GM12878 (cell line): ENCODE measurements around the gene SYNCRIP. TPM values are rescaled to one million over a fixed set of nuclear protein-coding genes. Genes with fewer than 3 reads are reported as not detected.
A peak's percentile ranks its signal among the peaks of the same experiment; 100 is the strongest.

Source experiments
- ATF3 ChIP-seq: IDR thresholded peaks from 2 replicates; pipeline ENCODE4 v1.6.1; 2011; ENCODE audit warnings: low read depth, mild to moderate bottlenecking, low read length, moderate library complexity, borderline replicate concordance; ENCODE audit errors: extremely low read depth
- ATF7 ChIP-seq: fragments of 450-650 bp; IDR thresholded peaks from 2 replicates; pipeline ENCODE4 v1.6.1; 2016; ENCODE audit warnings: low read depth, mild to moderate bottlenecking
- CBX5 ChIP-seq: sonication (generic); IDR thresholded peaks from 2 replicates; pipeline ENCODE4 v1.6.1; 2016; ENCODE audit warnings: low read depth, moderate library complexity, mild to moderate bottlenecking, inconsistent platforms
- CREB1 ChIP-seq: IDR thresholded peaks from 2 replicates; pipeline ENCODE4 v1.6.1; 2012; ENCODE audit warnings: low read depth, mild to moderate bottlenecking, inconsistent platforms
- CREM ChIP-seq: IDR thresholded peaks from 2 replicates; pipeline ENCODE4 v1.6.1; 2014; ENCODE audit warnings: antibody characterized with exemption, low read depth
- EED ChIP-seq: sonication (generic); IDR thresholded peaks from 2 replicates; pipeline ENCODE4 v1.6.1; 2016; ENCODE audit warnings: antibody characterized with exemption, low read depth
- ESRRA ChIP-seq: IDR thresholded peaks from 2 replicates; pipeline ENCODE4 v1.6.1; 2012; ENCODE audit warnings: mild to moderate bottlenecking, low read length, improper control_type of control experiment
- FOXM1 ChIP-seq: IDR thresholded peaks from 2 replicates; pipeline ENCODE4 v1.6.1; 2012; ENCODE audit warnings: low read depth, mild to moderate bottlenecking, inconsistent platforms, low read length, moderate library complexity
- JUNB ChIP-seq: IDR thresholded peaks from 2 replicates; pipeline ENCODE4 v1.6.1; 2016; ENCODE audit warnings: antibody characterized with exemption, mild to moderate bottlenecking
- MTA2 ChIP-seq: fragments of 450-650 bp; IDR thresholded peaks from 2 replicates; pipeline ENCODE4 v1.6.1; 2016; ENCODE audit warnings: low read depth, mild to moderate bottlenecking, moderate library complexity
- NFYB ChIP-seq: IDR thresholded peaks from 2 replicates; pipeline ENCODE4 v1.6.1; 2011; ENCODE audit warnings: low read depth, mild to moderate bottlenecking, low read length, improper control_type of control experiment, moderate library complexity; ENCODE audit not compliant: insufficient read depth
- NR2F1 ChIP-seq: fragments of 450-650 bp; conservative IDR thresholded peaks from 2 replicates; pipeline ENCODE4 v1.6.1; 2017; ENCODE audit warnings: mild to moderate bottlenecking
- PBX3 ChIP-seq: IDR thresholded peaks from 2 replicates; pipeline ENCODE4 v1.6.1; 2011; ENCODE audit warnings: mild to moderate bottlenecking, low read depth, low read length, moderate library complexity; ENCODE audit not compliant: insufficient replicate concordance
- PML ChIP-seq: IDR thresholded peaks from 2 replicates; pipeline ENCODE4 v1.6.1; 2012; ENCODE audit warnings: low read length, inconsistent platforms
- POLR2A ChIP-seq: IDR thresholded peaks from 2 replicates; pipeline ENCODE4 v1.6.1; 2011; ENCODE audit warnings: low read depth, mild to moderate bottlenecking, low read length
- POU2F2 ChIP-seq: IDR thresholded peaks from 3 replicates; pipeline ENCODE4 v1.6.1; 2011; ENCODE audit warnings: low read depth, mild to moderate bottlenecking, low read length, borderline replicate concordance
- SMC3 ChIP-seq: IDR thresholded peaks from 2 replicates; pipeline ENCODE4 v1.6.1; 2011; ENCODE audit warnings: low read length, improper control_type of control experiment, borderline replicate concordance
- polyA plus RNA-seq, 11 experiments: library from polyadenylated mRNA; depleted of rRNA in 4 of 11; unstranded in 6 of 11; stranded (reverse) in 5 of 11; fragments of >200 nt; fragmentation: Nextera tagmentation in 4 of 11; fragmentation: Illumina TruSeq in 1 of 11; extraction: Ambion mirVana in 4 of 11; extraction: Trizol in 1 of 11; gene quantifications; 1 replicate in 1 of 11; 2 replicates in 10 of 11; pipeline versions ENCODE4 v1.2.1 to v1.2.3, GENCODE V29; 2011 to 2016; ENCODE audit warnings: inconsistent platforms in 2 of 11, missing spikeins in 2 of 11, low read depth in 1 of 11
- total RNA-seq, 4 experiments: library from RNA; depleted of rRNA in 3 of 4; stranded (reverse); fragments of >200 nt in 3 of 4; fragmentation: Illumina TruSeq in 1 of 4; extraction: Trizol in 1 of 4; gene quantifications; 2 replicates each; pipeline versions ENCODE4 v1.2.1 to v1.2.3, GENCODE V29; 2013 to 2021
- TF ChIP-seq, protein P1 (sequence below): fragments of 450-650 bp; IDR thresholded peaks from 2 replicates; pipeline ENCODE4 v1.6.1; 2016; ENCODE audit warnings: mild to moderate bottlenecking
- TF ChIP-seq, protein P2 (sequence below): fragments of 450-650 bp; IDR thresholded peaks from 2 replicates; pipeline ENCODE4 v1.6.1; 2016; ENCODE audit warnings: mild to moderate bottlenecking
- TF ChIP-seq, protein P3 (sequence below): fragments of 450-650 bp; IDR thresholded peaks from 2 replicates; pipeline ENCODE4 v1.6.1; 2017; ENCODE audit warnings: mild to moderate bottlenecking, moderate library complexity
- TF ChIP-seq, protein P4 (sequence below): IDR thresholded peaks from 2 replicates; pipeline ENCODE4 v1.6.1; 2011; ENCODE audit warnings: low read depth, low read length, improper control_type of control experiment, borderline replicate concordance

SYNCRIP gene
- total and polyA plus RNA-seq, 10 of the 15 experiments (the other 5 are each of a cell fraction or from before 2014, with no cell fraction given): 28.4 to 255 (median 131) TPM

DNA sequence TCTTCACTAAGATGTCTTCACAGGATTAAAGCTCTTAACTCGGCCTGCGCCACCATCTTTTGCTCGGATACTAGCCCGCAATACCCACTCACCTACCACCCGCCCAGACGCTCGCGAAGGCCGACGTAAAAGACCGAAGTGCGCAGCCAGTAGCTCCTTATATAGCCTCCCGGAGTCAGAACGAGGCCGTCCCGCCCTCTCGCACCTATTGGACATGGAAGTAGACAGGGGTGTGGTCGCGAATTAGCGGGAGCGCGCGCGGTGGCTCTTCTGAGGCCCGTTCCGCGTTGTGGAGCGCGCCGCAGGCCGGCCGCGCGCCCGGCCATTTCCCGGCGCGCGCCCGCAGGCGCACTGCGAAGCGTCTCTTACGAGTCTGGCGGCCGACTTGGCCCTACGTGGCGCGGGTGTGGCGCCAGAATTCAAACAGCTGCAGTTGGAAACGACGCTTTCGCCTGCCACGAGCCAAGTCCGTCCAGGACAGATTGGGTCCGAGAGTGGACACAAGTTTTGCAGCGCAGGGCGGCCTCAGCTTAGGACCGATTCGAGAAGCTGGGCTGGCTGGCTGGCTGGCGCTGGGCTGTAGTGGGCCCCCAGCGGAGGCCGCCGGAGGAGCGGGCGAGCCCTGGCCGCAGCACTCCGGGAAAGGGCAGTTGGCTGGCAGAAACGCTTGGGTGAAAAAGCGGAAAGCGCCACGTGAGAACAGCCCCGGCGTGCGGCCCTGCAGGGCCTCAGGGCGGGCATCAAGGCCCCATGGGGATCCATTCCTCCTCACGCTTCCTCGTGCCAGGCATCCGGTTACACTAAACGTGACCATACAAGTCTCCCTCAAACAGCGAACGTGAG lies 36.1 kb upstream of the SYNCRIP start (continued):
- TF ChIP-seq, protein P1, sequence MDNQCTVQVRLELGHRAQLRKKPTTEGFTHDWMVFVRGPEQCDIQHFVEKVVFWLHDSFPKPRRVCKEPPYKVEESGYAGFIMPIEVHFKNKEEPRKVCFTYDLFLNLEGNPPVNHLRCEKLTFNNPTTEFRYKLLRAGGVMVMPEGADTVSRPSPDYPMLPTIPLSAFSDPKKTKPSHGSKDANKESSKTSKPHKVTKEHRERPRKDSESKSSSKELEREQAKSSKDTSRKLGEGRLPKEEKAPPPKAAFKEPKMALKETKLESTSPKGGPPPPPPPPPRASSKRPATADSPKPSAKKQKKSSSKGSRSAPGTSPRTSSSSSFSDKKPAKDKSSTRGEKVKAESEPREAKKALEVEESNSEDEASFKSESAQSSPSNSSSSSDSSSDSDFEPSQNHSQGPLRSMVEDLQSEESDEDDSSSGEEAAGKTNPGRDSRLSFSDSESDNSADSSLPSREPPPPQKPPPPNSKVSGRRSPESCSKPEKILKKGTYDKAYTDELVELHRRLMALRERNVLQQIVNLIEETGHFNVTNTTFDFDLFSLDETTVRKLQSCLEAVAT: peak; percentile 91
- TF ChIP-seq PBX3: peak; percentile 65
- TF ChIP-seq, protein P2, sequence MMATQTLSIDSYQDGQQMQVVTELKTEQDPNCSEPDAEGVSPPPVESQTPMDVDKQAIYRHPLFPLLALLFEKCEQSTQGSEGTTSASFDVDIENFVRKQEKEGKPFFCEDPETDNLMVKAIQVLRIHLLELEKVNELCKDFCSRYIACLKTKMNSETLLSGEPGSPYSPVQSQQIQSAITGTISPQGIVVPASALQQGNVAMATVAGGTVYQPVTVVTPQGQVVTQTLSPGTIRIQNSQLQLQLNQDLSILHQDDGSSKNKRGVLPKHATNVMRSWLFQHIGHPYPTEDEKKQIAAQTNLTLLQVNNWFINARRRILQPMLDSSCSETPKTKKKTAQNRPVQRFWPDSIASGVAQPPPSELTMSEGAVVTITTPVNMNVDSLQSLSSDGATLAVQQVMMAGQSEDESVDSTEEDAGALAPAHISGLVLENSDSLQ: peak; percentile 10; the same call in 1 of the 2 replicates
- TF ChIP-seq, protein P3, sequence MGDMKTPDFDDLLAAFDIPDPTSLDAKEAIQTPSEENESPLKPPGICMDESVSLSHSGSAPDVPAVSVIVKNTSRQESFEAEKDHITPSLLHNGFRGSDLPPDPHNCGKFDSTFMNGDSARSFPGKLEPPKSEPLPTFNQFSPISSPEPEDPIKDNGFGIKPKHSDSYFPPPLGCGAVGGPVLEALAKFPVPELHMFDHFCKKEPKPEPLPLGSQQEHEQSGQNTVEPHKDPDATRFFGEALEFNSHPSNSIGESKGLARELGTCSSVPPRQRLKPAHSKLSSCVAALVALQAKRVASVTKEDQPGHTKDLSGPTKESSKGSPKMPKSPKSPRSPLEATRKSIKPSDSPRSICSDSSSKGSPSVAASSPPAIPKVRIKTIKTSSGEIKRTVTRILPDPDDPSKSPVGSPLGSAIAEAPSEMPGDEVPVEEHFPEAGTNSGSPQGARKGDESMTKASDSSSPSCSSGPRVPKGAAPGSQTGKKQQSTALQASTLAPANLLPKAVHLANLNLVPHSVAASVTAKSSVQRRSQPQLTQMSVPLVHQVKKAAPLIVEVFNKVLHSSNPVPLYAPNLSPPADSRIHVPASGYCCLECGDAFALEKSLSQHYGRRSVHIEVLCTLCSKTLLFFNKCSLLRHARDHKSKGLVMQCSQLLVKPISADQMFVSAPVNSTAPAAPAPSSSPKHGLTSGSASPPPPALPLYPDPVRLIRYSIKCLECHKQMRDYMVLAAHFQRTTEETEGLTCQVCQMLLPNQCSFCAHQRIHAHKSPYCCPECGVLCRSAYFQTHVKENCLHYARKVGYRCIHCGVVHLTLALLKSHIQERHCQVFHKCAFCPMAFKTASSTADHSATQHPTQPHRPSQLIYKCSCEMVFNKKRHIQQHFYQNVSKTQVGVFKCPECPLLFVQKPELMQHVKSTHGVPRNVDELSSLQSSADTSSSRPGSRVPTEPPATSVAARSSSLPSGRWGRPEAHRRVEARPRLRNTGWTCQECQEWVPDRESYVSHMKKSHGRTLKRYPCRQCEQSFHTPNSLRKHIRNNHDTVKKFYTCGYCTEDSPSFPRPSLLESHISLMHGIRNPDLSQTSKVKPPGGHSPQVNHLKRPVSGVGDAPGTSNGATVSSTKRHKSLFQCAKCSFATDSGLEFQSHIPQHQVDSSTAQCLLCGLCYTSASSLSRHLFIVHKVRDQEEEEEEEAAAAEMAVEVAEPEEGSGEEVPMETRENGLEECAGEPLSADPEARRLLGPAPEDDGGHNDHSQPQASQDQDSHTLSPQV: no peak
- TF ChIP-seq CBX5: no peak
- TF ChIP-seq EED: 0 out of 2 replicates have a peak, but pooled peaks have one; percentile 16
- TF ChIP-seq NFYB: peak; percentile 83
- TF ChIP-seq POU2F2: peak; percentile 99
- TF ChIP-seq ATF3: no peak
- 0 out of 2 replicates have a peak, but pooled peaks have one; percentile 26 for TF ChIP-seq NR2F1
- peak; percentile 81 for TF ChIP-seq CREM
- TF ChIP-seq POLR2A: peak; percentile 100
- TF ChIP-seq ESRRA: 0 out of 2 replicates have a peak, but pooled peaks have one; percentile 10
- peak; percentile 67 for TF ChIP-seq FOXM1
- TF ChIP-seq, protein P4, sequence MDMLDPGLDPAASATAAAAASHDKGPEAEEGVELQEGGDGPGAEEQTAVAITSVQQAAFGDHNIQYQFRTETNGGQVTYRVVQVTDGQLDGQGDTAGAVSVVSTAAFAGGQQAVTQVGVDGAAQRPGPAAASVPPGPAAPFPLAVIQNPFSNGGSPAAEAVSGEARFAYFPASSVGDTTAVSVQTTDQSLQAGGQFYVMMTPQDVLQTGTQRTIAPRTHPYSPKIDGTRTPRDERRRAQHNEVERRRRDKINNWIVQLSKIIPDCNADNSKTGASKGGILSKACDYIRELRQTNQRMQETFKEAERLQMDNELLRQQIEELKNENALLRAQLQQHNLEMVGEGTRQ: no peak
- peak; percentile 75; the same call in 1 of the 2 replicates for TF ChIP-seq CREB1
- peak; percentile 55; the same call in 1 of the 2 replicates for TF ChIP-seq ATF7
- no peak for TF ChIP-seq SMC3
- TF ChIP-seq JUNB: no peak; the same call in 1 of the 2 replicates
- TF ChIP-seq MTA2: peak; percentile 10; the same call in 1 of the 2 replicates
- TF ChIP-seq PML: peak; percentile 100
